HL-60 (cell line): Measurements from ENCODE around the gene NR1H4.

Source experiments
- GABPA ChIP-seq: IDR thresholded peaks from 2 replicates; pipeline ENCODE4 v1.6.1; 2012; ENCODE audit warnings: low read depth
- POLR2AphosphoS5 ChIP-seq: IDR thresholded peaks from 2 replicates; pipeline ENCODE4 v1.6.1; 2012; ENCODE audit warnings: low read depth
- SPI1 ChIP-seq: IDR thresholded peaks from 2 replicates; pipeline ENCODE4 v1.6.1; 2012; ENCODE audit warnings: low read depth, mild to moderate bottlenecking, borderline replicate concordance
- TF ChIP-seq, protein P1 (sequence below): IDR thresholded peaks from one replicate; pipeline ENCODE4 v1.5.1; 2011; ENCODE audit warnings: low read length, control low read depth, inconsistent platforms; ENCODE audit not compliant: insufficient read depth
- TF ChIP-seq, protein P2 (sequence below): IDR thresholded peaks from 2 replicates; pipeline ENCODE4 v1.6.1; 2012; ENCODE audit warnings: low read depth; ENCODE audit not compliant: insufficient replicate concordance

DNA sequence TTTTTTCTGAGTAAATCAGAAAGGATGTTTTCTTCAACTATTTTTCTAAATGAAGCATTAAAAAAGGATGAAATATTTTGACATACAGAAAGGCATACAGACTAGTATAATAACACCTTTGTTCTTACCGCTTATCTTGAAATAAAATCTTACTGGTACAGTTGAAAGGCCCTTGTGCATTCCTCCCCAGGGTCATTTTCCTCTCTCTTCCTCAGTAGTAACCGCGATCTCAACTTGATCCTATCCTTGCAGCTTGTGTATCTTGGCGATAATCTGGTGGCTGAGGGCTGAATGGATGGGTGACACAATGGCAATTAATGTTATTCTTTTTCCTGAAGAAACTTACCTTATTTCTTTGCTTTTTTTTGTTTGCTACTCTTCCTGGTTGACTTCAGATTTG lies 118.3 kb downstream of the NR1H4 start:
- TF ChIP-seq, protein P1, sequence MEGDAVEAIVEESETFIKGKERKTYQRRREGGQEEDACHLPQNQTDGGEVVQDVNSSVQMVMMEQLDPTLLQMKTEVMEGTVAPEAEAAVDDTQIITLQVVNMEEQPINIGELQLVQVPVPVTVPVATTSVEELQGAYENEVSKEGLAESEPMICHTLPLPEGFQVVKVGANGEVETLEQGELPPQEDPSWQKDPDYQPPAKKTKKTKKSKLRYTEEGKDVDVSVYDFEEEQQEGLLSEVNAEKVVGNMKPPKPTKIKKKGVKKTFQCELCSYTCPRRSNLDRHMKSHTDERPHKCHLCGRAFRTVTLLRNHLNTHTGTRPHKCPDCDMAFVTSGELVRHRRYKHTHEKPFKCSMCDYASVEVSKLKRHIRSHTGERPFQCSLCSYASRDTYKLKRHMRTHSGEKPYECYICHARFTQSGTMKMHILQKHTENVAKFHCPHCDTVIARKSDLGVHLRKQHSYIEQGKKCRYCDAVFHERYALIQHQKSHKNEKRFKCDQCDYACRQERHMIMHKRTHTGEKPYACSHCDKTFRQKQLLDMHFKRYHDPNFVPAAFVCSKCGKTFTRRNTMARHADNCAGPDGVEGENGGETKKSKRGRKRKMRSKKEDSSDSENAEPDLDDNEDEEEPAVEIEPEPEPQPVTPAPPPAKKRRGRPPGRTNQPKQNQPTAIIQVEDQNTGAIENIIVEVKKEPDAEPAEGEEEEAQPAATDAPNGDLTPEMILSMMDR, result no peak
- TF ChIP-seq, protein P2, sequence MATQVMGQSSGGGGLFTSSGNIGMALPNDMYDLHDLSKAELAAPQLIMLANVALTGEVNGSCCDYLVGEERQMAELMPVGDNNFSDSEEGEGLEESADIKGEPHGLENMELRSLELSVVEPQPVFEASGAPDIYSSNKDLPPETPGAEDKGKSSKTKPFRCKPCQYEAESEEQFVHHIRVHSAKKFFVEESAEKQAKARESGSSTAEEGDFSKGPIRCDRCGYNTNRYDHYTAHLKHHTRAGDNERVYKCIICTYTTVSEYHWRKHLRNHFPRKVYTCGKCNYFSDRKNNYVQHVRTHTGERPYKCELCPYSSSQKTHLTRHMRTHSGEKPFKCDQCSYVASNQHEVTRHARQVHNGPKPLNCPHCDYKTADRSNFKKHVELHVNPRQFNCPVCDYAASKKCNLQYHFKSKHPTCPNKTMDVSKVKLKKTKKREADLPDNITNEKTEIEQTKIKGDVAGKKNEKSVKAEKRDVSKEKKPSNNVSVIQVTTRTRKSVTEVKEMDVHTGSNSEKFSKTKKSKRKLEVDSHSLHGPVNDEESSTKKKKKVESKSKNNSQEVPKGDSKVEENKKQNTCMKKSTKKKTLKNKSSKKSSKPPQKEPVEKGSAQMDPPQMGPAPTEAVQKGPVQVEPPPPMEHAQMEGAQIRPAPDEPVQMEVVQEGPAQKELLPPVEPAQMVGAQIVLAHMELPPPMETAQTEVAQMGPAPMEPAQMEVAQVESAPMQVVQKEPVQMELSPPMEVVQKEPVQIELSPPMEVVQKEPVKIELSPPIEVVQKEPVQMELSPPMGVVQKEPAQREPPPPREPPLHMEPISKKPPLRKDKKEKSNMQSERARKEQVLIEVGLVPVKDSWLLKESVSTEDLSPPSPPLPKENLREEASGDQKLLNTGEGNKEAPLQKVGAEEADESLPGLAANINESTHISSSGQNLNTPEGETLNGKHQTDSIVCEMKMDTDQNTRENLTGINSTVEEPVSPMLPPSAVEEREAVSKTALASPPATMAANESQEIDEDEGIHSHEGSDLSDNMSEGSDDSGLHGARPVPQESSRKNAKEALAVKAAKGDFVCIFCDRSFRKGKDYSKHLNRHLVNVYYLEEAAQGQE, result no peak
- TF ChIP-seq GABPA (no peak), POLR2AphosphoS5 (no peak), SPI1 (no peak)
